ENCODE results near the gene MPG. TPM values are rescaled to one million over a fixed set of nuclear protein-coding genes. Genes with fewer than 3 reads are reported as not detected.

The MPG gene
- total RNA-seq, 2 experiments from 2014 or later, result 58.1 to 119 TPM

GRCh38 chr16:53346-54236 is 24.4 kb upstream of the MPG start, which contains the start of the genes POLR3K and SNRNP25:
TSS of gene POLR3K (minus strand) at chr16:53608. CDS start at chr16:53586, 22 bp downstream.
TSS of gene SNRNP25 (plus strand) at chr16:53828. CDS start at chr16:54017, 189 bp downstream.
- Histone ChIP-seq H2AFZ (ENCODE audit: low read length) (peak within 1 kb of the TSS; percentile 77; the same call in 1 of the 2 replicates), H3K79me2 (ENCODE audit: insufficient read depth, low read depth, low read length) (peaks cover 61% of the 10 kb centered on the region), H3K4me1 (ENCODE audit: insufficient read depth, low read length, poor library complexity, severe bottlenecking) (peaks cover 18% of the 10 kb centered on the region), H3K4me2 (ENCODE audit: low read length) (peak within 1 kb of the TSS; percentile 95), H3K36me3 (ENCODE audit: insufficient read depth, low read length) (peaks cover 77% of the 10 kb centered on the region), H3K4me3 (ENCODE audit: low read depth, low read length, poor library complexity, severe bottlenecking) (peak within 1 kb of the TSS; percentile 90), H3K9me2 (ENCODE audit: insufficient read depth, low read length) (no peaks in the 10 kb centered on the region), H3K27ac (ENCODE audit: low read depth, low read length, poor library complexity, severe bottlenecking) (peak within 1 kb of the TSS; percentile 78), H3K9me3 (ENCODE audit: low read length) (no peaks in the 10 kb centered on the region; the same call in 1 of the 2 replicates), H4K20me1 (ENCODE audit: insufficient read depth, low read length) (peaks cover 15% of the 10 kb centered on the region)
- no TSS peak for BruUV-seq (replicated peaks)
- intact Hi-C loops (cut with micrococcal nuclease; ENCODE audit: unreplicated experiment), result loop anchor here (2.0 kb wide), 1 partner anchor 23 kb away; no protein-coding TSS in a partner anchor
- CTCF ChIA-PET (ENCODE audit: unreplicated experiment), result interaction anchor here (1.1 kb wide), 1 partner anchor 13 kb away, joined by 3 read pairs; no protein-coding TSS in a partner anchor
- TF ChIP-seq EZH2phosphoT487 (IDR thresholded peaks at IDR 0.05; ENCODE audit: borderline replicate concordance, low read depth, low read length), result no peak
- peak; percentile 98 for DNase-seq (ENCODE audit: low spot score)
- POLR2A ChIA-PET, result interaction anchor here (1.0 to 1.7 kb wide), 3 partner anchors 11 to 175 kb away, joined by 3 to 5 read pairs (median 4); partner anchors contain the start of gene LUC7L

GRCh38 chr16:54237-54581 is 23.8 kb upstream of the MPG start:
- DNase-seq (ENCODE audit: low spot score), result no peak
- Histone ChIP-seq H3K4me2 (ENCODE audit: low read length) (peak overlapping the region; percentile 95), H3K4me3 (ENCODE audit: low read depth, low read length, poor library complexity, severe bottlenecking) (peak overlapping the region; percentile 90), H4K20me1 (ENCODE audit: insufficient read depth, low read length) (peaks cover 15% of the 10 kb centered on the region), H3K4me1 (ENCODE audit: insufficient read depth, low read length, poor library complexity, severe bottlenecking) (peaks cover 18% of the 10 kb centered on the region), H3K27ac (ENCODE audit: low read depth, low read length, poor library complexity, severe bottlenecking) (peak overlapping the region; percentile 58), H3K36me3 (ENCODE audit: insufficient read depth, low read length) (peaks cover 74% of the 10 kb centered on the region), H3K9me3 (ENCODE audit: low read length) (no peaks in the 10 kb centered on the region; the same call in 1 of the 2 replicates), H3K9me2 (ENCODE audit: insufficient read depth, low read length) (no peaks in the 10 kb centered on the region), H3K79me2 (ENCODE audit: insufficient read depth, low read depth, low read length) (peaks cover 57% of the 10 kb centered on the region), H2AFZ (ENCODE audit: low read length) (peak overlapping the region; percentile 77; the same call in 1 of the 2 replicates)
- BruUV-seq (replicated peaks), result TSS peak; percentile 71
- ChIA-PET POLR2A (interaction anchor here (1.2 kb wide), 1 partner anchor 175 kb away, joined by 4 read pairs; the partner anchor contains the start of gene LUC7L), CTCF (ENCODE audit: unreplicated experiment) (no interaction called here)
- intact Hi-C loops (cut with micrococcal nuclease; ENCODE audit: unreplicated experiment), result no loop called here
- TF ChIP-seq EZH2phosphoT487 (IDR thresholded peaks at IDR 0.05; ENCODE audit: borderline replicate concordance, low read depth, low read length) (no peak), CTCF (conservative IDR thresholded peaks at IDR 0.05; ENCODE audit: low read length) (no peak)

GRCh38 chr16:55571-56136 is 22.4 kb upstream of the MPG start:
- Histone ChIP-seq H3K27ac (ENCODE audit: low read depth, low read length, poor library complexity, severe bottlenecking) (no peak overlapping the region), H3K4me1 (ENCODE audit: insufficient read depth, low read length, poor library complexity, severe bottlenecking) (peaks cover 18% of the 10 kb centered on the region), H3K79me2 (ENCODE audit: insufficient read depth, low read depth, low read length) (peaks cover 42% of the 10 kb centered on the region), H3K36me3 (ENCODE audit: insufficient read depth, low read length) (peaks cover 60% of the 10 kb centered on the region), H4K20me1 (ENCODE audit: insufficient read depth, low read length) (peaks cover 10% of the 10 kb centered on the region), H3K9me2 (ENCODE audit: insufficient read depth, low read length) (no peaks in the 10 kb centered on the region), H2AFZ (ENCODE audit: low read length) (no peak overlapping the region), H3K4me2 (ENCODE audit: low read length) (no peak overlapping the region), H3K4me3 (ENCODE audit: low read depth, low read length, poor library complexity, severe bottlenecking) (no peak overlapping the region), H3K9me3 (ENCODE audit: low read length) (no peaks in the 10 kb centered on the region; the same call in 1 of the 2 replicates)
- POLR2A ChIA-PET, result no interaction called here
- BruUV-seq (replicated peaks), result no TSS peak
- intact Hi-C loops (cut with micrococcal nuclease; ENCODE audit: unreplicated experiment), result no loop called here
- TF ChIP-seq CTCF (conservative IDR thresholded peaks at IDR 0.05; ENCODE audit: low read length) (no peak), EZH2phosphoT487 (IDR thresholded peaks at IDR 0.05; ENCODE audit: borderline replicate concordance, low read depth, low read length) (no peak)
- DNase-seq (ENCODE audit: low spot score), result no peak
- CTCF ChIA-PET (ENCODE audit: unreplicated experiment), result no interaction called here
